ENCODE results near the gene PYM1.

DNA sequence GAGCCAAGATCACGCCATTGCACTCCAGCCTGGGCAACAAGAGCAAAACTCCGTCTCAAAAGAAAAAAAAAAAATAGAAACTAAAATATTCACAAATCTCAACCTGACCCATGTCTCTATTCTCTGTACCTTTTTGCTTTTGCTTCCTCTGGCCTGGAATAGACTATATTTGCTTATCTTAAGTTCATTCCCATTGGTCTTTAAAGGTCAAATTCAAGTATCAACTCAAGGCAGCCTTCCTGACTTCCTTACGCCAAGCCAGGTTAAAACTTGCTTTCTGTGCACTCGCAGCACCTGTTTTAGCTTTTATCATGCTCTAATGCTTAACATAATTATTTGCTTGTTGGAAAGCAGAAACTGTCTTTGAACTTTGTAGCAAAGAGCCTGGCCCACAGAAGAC is 14.8 kb downstream of the PYM1 start:
- TF ChIP-seq, protein P1, sequence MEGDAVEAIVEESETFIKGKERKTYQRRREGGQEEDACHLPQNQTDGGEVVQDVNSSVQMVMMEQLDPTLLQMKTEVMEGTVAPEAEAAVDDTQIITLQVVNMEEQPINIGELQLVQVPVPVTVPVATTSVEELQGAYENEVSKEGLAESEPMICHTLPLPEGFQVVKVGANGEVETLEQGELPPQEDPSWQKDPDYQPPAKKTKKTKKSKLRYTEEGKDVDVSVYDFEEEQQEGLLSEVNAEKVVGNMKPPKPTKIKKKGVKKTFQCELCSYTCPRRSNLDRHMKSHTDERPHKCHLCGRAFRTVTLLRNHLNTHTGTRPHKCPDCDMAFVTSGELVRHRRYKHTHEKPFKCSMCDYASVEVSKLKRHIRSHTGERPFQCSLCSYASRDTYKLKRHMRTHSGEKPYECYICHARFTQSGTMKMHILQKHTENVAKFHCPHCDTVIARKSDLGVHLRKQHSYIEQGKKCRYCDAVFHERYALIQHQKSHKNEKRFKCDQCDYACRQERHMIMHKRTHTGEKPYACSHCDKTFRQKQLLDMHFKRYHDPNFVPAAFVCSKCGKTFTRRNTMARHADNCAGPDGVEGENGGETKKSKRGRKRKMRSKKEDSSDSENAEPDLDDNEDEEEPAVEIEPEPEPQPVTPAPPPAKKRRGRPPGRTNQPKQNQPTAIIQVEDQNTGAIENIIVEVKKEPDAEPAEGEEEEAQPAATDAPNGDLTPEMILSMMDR (IDR thresholded peaks at IDR 0.05), result no peak
- no peak for TF ChIP-seq POLR2AphosphoS5 (IDR thresholded peaks at IDR 0.05)
- TF ChIP-seq POLR2A (IDR thresholded peaks at IDR 0.05), result no peak

All from sigmoid colon (tissue), 4 donors.